Right lobe of liver (tissue), 4 donors: ENCODE measurements around the gene TSPAN9.

Experiments used
- CTCF ChIP-seq, 4 donors: fragments of 200-600 bp in 3 of 4; fragments of 450-650 bp in 1 of 4; IDR thresholded peaks; one replicate each; pipeline versions ENCODE4 v1.5.1 to v1.8.0; 2016 to 2022; ENCODE audit warnings: antibody characterized with exemption in 4 of 4, mild to moderate bottlenecking in 2 of 4
- POLR2A ChIP-seq: fragments of 450-650 bp; IDR thresholded peaks from one replicate; pipeline ENCODE4 v1.6.1; 2017; ENCODE audit warnings: antibody characterized with exemption, mild to moderate bottlenecking
- donor health status: DM: no; HTN: no; CAD: no.
- donor health status: DM: no; HTN: no; CAD: no.
- donor health status: DM: no; HTN: yes; CAD: no.

GRCh38 chr12:3320881-3321509 lies 243.8 kb downstream of the TSPAN9 start:
- TF ChIP-seq POLR2A = no peak
- TF ChIP-seq CTCF (IDR thresholded peaks at IDR 0.05) = no peak
